ENCODE data around the gene MYO7B.
"Not testable (repeated sequence)": the region's sequence is repeated elsewhere in the genome, so short reads cannot be mapped to it uniquely, and the experiment has no call there.

Gene MYO7B

DNA sequence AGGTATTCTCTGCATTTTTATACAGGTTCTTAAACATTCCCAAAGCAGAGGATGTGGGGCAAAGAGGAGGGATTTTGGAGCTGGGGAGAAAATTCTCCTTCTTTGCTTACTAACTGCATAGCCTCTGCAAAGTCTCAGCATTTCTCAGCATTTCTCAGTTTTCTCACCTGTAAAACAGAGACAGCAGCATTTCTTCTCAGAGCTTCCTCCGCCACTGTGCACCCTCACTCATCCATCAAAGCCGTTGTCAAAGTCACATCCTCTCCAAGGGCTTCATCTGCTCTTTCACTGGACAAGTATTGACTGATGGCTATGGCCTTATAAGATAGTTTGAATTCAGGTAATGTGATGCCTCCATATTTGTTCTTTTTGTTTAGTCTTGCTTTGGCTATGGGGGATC lies 17.4 kb downstream of the MYO7B start:
- DNase-seq: no peak

DNA sequence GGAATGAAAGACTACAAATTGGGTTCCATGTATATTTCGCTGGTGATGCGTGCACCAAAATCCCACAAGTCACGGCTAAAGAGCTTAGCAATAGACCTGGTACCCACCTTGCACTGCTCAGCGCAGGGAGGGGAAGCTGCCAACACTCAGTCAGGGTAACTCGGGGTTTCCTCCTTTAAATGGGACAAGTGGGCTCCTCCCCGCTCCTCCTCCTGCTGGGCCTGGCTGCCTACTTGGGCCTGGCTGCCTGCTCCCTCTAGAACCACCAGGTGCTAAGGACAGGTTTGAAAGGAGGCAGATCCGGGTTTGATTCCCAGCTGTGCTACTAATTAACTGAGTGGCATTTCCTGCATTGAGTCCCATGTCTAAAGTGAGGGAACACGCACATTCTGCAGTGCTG lies 23.4 kb downstream of the MYO7B start:
- DNase-seq: no peak

DNA sequence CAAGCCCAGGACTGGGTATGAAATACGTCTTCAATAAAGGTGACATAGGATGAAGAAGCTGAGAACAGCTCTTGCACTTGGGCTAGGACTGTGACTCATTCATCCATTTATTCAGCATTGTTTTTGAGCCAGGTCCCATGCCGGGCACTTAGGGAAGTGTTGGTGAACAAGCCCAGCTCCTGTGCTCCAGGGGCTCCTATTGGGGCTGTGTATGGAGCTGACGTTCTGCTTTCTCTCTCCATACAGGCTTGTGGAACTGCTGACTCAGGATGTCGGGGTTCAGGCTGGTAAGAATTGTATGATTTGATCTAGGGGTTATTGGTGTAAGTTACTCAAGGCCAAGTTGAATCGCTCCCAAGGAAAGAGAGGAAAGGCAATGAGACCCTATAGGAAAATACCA lies 24.0 kb downstream of the MYO7B start:
- no peak for DNase-seq

DNA sequence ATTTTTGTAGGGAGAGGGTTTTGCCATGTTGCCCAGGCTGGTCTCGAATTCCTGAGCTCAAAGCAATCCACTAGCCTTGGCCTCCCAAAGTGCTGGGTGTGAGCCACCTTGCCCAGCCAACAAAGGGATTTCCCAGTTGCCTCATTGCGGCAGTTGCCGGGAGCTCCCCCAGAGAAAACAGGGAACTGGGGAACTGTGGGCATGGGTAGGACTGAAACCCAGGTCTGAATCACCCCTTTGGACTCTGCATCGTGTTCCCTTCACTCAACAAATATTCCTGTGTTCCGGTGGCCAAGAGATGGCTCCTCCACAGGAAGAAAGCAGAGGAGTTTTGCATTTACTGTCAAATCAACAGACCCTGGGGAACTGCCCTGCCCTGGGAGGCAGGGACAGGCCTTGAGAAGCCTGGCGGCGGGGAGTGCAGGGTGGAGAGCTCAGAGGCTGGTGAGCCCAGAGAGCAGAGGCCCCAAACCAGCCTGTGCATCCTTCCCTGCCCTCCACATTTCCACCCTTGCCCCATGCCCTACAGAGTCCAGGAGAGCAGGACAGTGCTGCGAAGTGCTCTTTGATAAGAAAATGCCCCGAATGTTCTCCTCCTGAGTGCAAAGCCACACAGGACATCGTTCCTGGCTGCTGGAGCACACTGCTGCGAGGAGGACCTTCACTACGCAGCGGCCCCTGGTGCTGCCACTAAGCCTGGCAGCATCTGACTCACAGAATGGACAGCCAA lies 24.9 kb downstream of the MYO7B start:
- DNase-seq: no peak

DNA sequence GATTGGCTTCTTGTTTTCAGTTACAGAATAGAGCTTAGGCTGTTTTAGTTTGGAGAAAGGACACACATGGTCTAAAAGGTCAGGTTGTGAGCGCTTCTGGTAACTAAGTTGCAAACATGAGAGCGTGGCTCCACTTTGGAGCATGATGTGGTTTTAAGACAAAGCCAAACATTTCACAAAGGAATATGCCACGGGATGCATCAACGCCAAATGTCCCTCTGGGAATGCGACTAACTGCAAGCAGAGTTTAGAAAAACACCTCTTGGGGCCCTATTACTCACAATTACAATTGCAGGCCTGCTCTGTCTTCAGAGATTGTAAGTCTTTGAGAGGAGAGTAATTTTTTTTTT lies 25.4 kb downstream of the MYO7B start:
- DNase-seq: no peak

DNA sequence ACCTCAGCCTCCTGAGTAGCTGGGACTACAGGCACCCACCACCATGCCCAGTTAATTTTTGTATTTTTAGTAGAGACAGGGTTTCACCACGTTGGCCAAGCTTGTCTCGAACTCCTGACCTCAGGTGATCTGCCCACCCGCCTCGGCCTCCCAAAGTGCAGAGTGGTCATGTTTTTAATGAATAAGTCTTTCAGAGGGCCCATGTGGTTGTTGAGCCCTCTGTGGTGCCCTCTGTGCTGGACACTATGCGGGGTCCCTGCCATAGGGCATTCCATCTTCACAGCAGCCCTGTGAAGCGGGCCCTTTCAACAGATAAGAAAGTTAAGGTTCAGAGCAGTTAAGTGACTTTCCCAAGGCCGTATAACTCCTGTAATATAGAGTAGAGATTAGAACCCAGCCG lies 25.9 kb downstream of the MYO7B start:
- DNase-seq: no peak

DNA sequence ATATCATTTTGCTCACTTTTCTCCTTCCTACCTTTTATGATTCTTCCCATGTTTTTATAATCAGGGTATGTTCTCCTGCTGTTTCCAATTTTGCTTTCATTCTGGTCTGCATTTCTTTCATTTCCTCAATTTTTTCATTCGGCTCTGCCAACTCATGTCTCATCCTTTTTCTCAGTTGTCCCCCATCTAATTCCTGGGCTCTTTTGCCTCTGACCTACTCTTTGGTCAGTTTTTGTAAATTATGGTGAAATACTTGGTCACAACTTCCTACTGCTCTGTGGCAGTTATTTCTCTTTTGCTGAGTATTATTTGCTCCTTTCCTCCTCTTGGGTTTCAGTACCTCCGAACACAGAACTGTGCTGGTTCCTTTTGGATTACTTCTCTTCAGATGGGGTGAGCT lies 27.5 kb downstream of the MYO7B start:
- DNase-seq: no peak

DNA sequence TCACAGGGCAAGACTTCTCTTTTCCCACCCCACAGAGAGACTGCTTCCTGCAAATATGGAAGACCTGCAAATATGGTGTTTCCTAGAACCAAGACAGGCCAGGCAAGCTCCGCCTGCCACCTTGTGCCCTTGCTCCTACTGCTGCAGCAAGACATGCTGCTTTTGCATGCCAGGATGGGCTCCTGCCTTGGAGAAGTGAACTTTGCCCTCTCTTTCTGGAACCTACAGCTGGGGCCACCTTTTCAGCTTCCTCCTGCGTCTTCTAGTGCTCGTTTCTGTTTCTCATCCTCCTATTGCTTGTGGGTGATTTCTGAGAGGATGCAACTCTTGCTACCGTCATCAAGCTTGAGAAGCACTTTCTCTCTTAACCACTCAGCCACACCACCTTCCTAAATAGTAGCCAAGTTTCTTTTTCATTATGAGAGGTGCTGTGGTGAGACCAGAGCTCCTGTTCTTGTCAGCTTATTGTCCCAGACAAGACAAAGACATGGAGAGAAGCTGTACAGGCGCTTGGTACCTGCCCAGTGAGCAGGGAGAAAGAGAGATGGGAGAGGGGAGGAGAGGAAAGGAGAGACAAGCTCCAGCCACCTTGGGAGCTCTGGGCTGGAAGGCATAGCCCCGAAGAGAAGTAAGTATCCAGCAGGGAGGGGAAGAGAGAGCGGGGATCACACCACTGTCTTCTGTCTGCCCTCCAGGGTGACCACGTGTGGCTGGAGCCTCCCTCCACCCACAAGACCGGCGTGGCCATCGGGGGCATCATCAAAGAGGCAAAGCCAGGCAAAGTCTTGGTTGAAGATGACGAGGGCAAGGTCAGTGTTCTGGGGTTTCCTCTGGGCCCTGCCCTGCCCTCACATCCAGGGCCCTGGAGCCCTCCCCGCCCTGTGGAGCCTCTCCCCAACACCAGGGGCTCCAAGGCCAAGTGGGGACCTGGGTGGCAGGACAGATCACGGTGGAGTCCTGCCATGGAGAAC lies 28.3 kb downstream of the MYO7B start:
- DNase-seq: no peak

DNA sequence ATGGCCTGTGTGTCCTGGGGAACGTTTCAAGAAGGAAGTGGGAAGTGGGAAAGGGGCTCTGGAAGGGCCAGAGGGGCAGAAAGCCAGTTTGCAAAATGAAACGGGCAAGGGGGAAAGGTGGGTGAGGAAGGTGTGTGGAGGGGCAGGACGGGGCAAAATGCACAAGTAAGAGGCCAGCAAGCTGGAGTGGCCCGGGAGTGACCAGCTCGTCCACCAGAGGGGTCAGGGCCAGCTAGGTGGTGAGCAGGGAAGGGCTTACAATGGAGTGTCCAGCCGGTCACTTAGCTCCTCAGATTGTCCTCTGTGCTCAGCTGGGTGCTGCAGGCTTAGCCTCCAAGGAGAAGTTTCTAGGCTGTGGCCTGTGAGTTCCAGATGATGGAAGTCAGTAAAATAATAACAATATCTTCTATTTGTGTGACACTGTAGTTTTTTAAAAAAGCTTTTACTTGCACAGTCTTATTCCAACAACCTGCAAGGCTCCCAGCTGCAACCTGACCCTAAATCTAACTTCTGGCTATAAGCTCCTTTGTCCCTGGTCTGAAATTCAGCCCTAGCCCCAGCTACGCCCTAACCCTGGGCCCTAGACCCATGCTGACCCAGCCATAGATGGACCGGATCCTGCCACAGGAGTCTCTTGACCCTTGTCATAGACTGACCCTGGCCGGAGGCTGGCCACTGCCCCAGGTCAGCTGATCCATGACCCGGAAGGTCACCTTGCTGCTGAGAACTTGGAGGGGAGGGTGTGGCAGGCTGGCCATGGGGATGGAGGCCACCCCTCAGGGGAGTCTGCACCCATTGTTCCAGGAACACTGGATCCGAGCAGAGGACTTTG lies 29.2 kb downstream of the MYO7B start:
- DNase-seq: no peak

DNA sequence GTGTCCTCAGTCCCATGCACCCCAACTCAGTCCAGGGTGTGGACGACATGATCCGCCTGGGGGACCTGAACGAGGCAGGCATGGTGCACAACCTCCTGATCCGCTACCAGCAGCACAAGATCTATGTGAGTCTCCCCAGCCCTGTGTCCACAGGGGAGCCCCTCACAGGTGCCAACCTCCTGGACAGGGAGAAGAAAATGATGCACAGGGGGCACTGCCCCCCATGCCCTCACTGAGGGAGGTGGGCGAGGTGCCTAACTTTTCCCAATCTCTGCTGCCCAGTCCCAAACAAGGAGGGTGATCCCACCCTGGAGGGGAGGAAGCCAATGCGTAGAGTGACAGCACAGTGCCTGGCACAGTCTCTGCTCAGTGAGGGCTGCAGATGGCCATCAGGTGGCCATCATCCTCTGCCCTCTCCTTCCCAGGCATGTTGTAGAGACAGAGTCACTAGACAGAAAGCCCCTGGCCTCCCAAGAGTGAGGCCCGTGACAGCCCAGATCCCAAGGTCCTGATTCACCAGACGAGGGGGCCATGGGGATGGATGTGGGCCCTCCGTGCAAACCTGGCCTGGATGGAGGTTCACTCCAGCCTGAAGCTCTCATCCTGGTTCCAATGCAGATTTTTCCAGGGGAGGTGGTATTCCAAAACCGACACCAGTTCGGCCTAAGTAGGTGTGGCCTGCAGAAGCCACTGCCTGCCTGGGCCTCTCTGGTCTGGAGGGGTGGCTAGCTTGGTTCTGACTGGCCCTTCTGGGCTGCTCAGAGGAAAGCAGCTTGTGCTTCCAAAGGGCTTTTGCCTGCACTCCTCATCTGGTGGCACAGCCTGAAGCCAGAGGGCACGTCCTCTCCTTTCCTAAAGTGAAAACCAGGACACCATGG lies 30.0 kb downstream of the MYO7B start:
- DNase-seq: no peak

DNA sequence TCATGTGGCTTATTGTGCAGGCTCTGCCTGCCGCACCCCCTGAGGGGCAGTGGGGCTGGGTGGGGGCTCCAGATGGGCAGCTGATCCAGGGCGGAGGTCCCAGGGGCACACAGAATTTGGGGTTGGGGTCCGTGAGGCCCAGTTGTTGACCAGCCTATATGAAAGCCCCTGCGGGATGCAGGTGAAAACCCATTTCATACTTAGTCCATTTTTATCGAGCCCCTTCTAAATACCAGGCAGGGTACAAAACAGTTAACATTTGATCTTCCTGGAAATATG lies 30.6 kb downstream of the MYO7B start:
- DNase-seq: no peak

DNA sequence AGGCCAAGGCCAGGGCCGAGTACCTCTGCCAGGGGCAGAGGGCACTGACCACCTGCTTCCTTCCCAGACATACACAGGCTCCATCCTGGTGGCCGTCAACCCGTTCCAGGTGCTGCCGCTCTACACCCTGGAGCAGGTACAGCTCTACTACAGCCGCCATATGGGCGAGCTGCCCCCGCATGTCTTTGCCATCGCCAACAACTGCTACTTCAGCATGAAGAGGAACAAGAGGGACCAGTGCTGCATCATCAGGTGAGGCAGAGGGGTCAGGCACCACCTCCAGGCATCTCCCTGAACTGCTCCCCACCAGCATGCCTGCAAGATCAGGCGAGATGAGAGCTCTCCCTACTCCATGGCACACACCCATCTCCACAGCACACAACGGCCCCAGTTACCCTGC lies 31.1 kb downstream of the MYO7B start:
- no peak for DNase-seq

DNA sequence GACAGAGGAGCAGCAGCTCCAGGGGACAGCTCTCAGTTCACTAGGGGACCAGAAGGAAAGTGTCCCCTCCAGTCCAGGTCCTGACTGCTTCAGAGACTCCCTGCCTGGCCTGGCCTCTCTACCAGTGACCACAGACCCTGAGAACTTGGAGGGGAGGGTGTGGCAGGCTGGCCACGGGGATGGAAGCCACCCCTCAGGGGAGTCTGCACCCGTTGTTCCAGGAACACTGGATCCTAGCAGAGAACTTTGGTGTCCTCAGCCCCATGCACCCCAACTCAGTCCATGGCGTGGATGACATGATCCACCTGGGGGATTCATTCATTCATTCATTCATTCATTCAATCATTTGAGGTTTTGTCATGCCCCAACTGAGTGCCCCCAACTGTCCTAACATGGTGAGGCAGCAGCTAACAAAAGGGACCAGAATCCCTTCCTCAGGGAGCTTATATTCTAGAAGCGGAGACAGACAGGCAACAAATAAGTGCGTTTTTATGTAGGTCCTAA lies 31.9 kb downstream of the MYO7B start:
- DNase-seq: no peak

DNA sequence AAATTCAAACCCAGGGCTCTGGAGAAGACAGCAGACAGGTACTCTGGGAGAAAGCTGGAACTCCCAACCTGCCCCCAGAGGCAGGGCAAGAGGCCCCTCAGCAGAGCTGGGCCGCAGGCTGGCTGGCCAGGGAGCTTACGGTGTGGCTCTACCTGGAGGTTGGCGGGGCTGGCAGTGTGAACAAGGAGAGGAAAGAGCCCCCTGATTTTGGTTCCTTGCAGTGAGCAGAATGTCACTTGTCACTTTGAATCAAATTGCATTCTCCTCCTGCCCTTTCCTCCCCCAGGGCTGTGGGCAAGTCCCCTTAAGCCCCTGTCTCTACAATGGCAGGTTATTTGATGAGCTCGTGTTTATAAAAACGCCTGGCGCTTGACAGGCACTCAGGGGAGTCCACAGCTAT lies 32.6 kb downstream of the MYO7B start:
- DNase-seq: no peak

DNA sequence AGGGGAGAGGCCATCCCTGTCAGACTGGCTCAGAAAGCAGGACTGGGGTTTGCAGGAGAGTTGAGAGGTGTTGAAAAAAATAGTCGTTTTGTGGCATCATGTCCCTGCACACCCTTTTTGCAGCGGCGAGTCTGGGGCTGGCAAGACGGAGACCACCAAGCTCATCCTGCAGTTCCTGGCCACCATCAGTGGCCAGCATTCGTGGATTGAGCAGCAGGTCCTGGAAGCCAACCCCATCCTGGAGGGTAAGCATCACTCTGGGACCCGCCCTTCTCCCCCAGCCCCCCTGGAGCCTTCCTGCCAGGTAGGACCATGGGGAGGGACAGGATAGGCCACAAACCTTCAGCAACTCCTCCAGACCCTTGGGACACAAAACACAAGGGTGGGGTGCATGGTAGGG lies 34.2 kb downstream of the MYO7B start:
- no peak for DNase-seq

DNA sequence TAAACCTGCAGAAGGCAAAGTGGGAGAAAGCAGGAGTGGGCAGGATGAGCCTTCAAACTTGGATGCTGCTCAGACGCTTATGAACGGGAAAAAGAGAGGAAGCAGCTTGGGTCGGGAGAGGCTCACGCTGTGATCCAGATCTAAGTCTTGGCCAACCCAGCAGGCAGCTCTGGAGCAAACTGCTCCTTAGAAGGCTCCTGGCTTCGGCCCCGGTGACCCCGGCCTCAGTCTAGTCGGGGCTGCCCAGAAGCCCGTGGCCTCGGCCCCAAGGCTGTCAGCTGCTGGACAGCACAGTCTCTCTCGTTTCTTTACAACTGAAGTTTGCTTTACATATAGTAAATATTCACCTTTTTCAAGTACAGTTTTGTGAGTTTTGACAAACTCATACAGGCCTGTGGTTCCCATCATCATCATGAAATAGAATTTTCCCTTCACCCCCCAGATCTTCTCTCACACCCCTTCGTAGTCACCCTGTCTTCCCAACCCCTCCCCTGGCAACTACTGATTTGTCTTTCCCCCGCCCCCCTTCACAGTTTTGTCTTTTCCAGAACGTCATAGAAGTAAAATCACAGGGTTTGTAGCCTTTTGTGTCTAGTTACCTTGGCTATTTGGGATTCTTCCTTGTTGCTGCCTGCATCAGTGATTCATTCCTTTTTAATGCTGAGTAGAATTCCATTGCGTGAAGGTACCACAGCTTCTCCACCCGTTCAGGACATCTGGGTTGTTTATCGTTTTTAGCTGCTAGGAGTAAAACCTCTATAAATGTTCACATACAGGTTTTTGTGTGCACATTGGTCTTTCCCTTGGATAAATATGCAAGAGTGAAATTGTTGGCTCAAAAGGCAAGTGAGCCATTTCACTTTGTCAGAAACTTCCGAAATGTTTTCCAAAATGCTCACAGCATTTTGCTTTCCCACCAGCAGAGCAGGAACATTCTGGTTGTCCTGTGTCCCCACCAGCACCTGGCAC lies 35.1 kb downstream of the MYO7B start:
- no peak for DNase-seq

DNA sequence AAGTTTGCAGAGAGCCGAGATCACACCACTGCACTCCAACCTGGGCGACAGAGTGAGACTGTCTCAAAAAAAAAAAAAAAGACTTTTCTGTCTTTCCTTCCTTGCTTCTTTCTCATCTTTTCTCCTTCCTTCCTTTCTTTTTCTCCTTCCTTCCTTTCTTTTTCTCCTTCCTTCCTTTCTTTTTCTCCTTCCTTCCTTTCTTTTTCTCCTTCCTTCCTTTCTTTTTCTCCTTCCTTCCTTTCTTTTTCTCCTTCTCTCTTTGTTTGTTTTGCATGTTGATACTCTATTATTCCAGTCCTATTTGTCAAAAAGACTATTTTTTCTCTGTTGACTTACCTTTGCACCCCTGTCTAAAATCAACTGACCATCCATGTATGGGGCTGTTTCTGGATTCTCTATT lies 36.9 kb downstream of the MYO7B start:
- not testable (repeated sequence) for DNase-seq

DNA sequence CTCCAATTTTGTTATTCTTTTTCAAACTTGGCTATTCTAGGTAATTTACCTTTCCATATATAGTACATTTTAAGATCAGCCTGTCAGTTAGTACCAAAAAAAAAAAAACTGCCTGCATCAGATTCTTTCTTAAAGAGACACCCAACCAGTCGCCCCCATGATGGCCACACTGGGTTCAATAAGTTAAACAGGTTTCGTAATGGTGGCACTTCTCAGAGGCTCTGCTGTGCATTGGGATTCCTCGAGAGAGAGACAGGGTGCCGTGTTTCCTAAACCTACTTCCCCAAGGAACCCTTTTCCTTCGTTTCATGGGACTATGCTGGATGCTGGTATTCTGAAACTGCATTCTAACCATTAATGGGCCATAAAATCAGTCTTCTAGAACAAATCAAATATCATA lies 37.4 kb downstream of the MYO7B start:
- DNase-seq: no peak

DNA sequence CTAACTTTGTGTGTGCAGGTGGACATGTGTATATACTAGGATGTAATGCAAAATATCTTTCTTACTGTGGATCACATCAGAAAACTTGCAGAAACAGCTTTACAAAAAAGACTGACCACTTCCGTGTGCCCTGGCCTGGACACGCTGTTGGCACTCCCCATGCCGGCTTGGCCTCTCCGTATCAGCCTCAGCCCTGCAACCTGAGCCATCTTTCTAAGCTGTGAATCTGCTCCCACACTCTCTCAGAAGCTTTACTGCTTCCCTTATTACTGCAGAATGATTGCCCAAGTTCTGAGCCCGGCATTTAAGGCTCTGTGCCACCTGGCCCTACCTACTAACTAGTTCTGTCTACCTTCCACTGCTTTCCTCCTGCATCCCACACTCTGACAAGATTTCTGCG lies 37.8 kb downstream of the MYO7B start:
- DNase-seq: no peak

DNA sequence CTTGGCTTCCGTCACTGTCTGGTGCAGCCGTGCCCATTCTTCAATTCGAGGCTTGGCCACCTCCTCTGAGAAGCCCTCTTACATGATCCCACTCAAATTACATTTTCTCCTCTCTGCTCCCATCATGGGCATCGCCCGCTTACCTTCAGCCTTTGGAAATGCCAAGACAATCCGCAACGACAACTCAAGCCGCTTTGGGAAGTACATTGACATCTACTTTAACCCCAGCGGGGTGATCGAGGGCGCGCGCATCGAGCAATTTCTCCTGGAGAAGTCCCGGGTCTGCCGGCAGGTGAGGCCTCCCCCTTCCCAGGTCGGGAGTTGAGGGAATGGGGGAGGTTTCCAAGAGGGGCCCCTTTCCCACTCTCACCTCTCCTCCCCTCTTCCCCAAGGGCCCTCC lies 38.3 kb downstream of the MYO7B start:
- no peak for DNase-seq

DNA sequence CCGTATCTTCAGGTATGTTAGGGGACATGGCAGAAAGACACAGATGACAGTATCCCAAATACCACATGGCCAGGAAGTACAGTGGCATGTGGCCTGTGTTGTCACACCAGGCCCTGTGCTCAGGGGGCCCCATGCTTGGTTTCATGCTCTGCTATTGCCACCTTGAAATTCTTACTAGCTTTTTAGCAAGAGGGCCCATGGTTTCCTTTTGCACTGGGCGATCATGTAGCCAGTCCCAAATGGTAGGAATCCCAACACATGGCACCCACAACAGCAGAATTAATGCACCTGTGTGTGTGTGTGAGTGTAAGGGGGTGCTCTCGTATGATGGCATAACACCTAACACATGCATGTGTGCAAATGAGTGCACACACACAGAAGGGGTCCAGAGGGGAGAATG lies 39.2 kb downstream of the MYO7B start:
- DNase-seq: no peak

All from NCI-H1417 (cell line).